ENCODE measurements around the gene C1orf174. TPM values are rescaled to one million over a fixed set of nuclear protein-coding genes. Genes with fewer than 3 reads are reported as not detected.

The C1orf174 gene
- total and polyA plus RNA-seq, 2 of the 13 experiments (the other 11 are each of a cell fraction or from before 2014, with no cell fraction given): 21.6 to 31.4 TPM

GRCh38 chr1:3850857-3851256, 49.2 kb downstream of the C1orf174 start:
- Histone ChIP-seq H3K79me2 (ENCODE audit: insufficient read depth, low read length) (peaks cover 13% of the 10 kb centered on the region), H3K27ac (ENCODE audit: extremely low read length, insufficient read depth, low read length) (no peak overlapping the region), H4K20me1 (ENCODE audit: insufficient read depth, low read length) (no peaks in the 10 kb centered on the region), H3K27me3 (ENCODE audit: control insufficient read depth in 1 of 2, insufficient read depth in 2 of 2, low read length in 2 of 2) (no peaks in the 10 kb centered on the region), H3K4me2 (ENCODE audit: low read depth, low read length) (no peak overlapping the region), H3K36me3 (replicated peaks in 1 of 2; ENCODE audit: control insufficient read depth in 1 of 2, insufficient read depth in 2 of 2, low read length in 2 of 2) (peaks cover 10 to 33% of the 10 kb centered on the region in 2 experiments), H3K4me1 (ENCODE audit: insufficient read depth, low read length) (peaks cover 16% of the 10 kb centered on the region), H2AFZ (ENCODE audit: low read length) (no peak overlapping the region), H3K9ac (ENCODE audit: insufficient read depth, low read depth, low read length) (no peak overlapping the region), H3K4me3 (replicated peaks in 1 of 3; ENCODE audit: insufficient read depth in 1 of 3, low read depth in 2 of 3, low read length in 3 of 3) (no peak overlapping the region), H3K9me3 (ENCODE audit: low read length) (no peaks in the 10 kb centered on the region)
- POLR2A ChIA-PET: no interaction called here
- TF ChIP-seq IKZF5 (CRISPR knock-in tag; IDR thresholded peaks at IDR 0.05) (no peak), RNF219 (CRISPR knock-in tag; IDR thresholded peaks at IDR 0.05) (no peak), CERS6 (CRISPR knock-in tag; IDR thresholded peaks at IDR 0.05) (no peak), ZNF710 (CRISPR knock-in tag; IDR thresholded peaks at IDR 0.05; ENCODE audit: borderline replicate concordance) (no peak), ZSCAN22 (CRISPR knock-in tag; IDR thresholded peaks at IDR 0.05) (no peak), ATM (IDR thresholded peaks at IDR 0.05; ENCODE audit: borderline replicate concordance) (no peak), REXO4 (CRISPR knock-in tag; IDR thresholded peaks at IDR 0.05; ENCODE audit: borderline replicate concordance) (no peak), FOXP4 (CRISPR knock-in tag; IDR thresholded peaks at IDR 0.05) (no peak)
- in situ Hi-C loops (cut with HindIII; ENCODE audit: extremely low pct_ligation_motif_present, low pct_unique_long_range_greater_than_20kb) (no loop called here), intact Hi-C loops (cut with micrococcal nuclease; ENCODE audit: unreplicated experiment) (no loop called here)
- DNase-seq (ENCODE audit: low spot score) (no peak), ATAC-seq (no peak), FAIRE-seq (no peak)
- BruUV-seq (replicated peaks): no TSS peak
- 94% methylated on average over 9 of the region's 12 CpGs for WGBS (ENCODE audit: low lambda C conversion rate)
- CTCF ChIA-PET (ENCODE audit: low intra/inter-chr PET ratio, low total read pairs): no interaction called here
